HEK293 (cell line): Measurements from ENCODE around the gene PLEKHH2.

Experiments
- GFI1B ChIP-seq: fragments of 450-650 bp; formaldehyde crosslinking; IDR thresholded peaks from 2 replicates; pipeline ENCODE4 v1.5.1; 2016; ENCODE audit warnings: missing biosample characterization, missing genetic modification characterization
- IKZF3 ChIP-seq: fragments of 450-650 bp; IDR thresholded peaks from 2 replicates; pipeline ENCODE4 v1.5.0; 2018; ENCODE audit warnings: missing biosample characterization, mild to moderate bottlenecking, missing genetic modification characterization, moderate library complexity
- KLF10 ChIP-seq: fragments of 450-650 bp; IDR thresholded peaks from 2 replicates; pipeline ENCODE4 v1.5.1; 2018; ENCODE audit warnings: missing biosample characterization, mild to moderate bottlenecking, missing genetic modification characterization
- KLF9 ChIP-seq: fragments of 450-650 bp; formaldehyde crosslinking; IDR thresholded peaks from 2 replicates; pipeline ENCODE4 v1.5.1; 2016; ENCODE audit warnings: missing biosample characterization, missing genetic modification characterization, low read depth
- OVOL3 ChIP-seq: fragments of 450-650 bp; formaldehyde crosslinking; IDR thresholded peaks from 2 replicates; pipeline ENCODE4 v1.5.1; 2016; ENCODE audit warnings: missing biosample characterization, missing genetic modification characterization
- REPIN1 ChIP-seq: fragments of 450-650 bp; formaldehyde crosslinking; IDR thresholded peaks from 2 replicates; pipeline ENCODE4 v1.5.1; 2017; ENCODE audit warnings: missing biosample characterization, missing genetic modification characterization, low read depth
- SP2 ChIP-seq: fragments of 450-650 bp; formaldehyde crosslinking; IDR thresholded peaks from 2 replicates; pipeline ENCODE4 v1.5.1; 2016; ENCODE audit warnings: missing biosample characterization, missing genetic modification characterization
- TCF7L2 ChIP-seq: IDR thresholded peaks from 2 replicates; pipeline ENCODE4 v1.6.1; 2011; ENCODE audit warnings: low read depth, mild to moderate bottlenecking, inconsistent platforms, low read length, moderate library complexity, borderline replicate concordance
- YY2 ChIP-seq: fragments of 450-650 bp; formaldehyde crosslinking; IDR thresholded peaks from 2 replicates; pipeline ENCODE4 v1.5.1; 2016; ENCODE audit warnings: missing biosample characterization, missing genetic modification characterization
- ZBTB10 ChIP-seq: fragments of 450-650 bp; formaldehyde crosslinking; IDR thresholded peaks from 2 replicates; pipeline ENCODE4 v1.5.1; 2016; ENCODE audit warnings: missing biosample characterization, missing genetic modification characterization
- ZBTB11 ChIP-seq: fragments of 450-650 bp; formaldehyde crosslinking; conservative IDR thresholded peaks from 2 replicates; pipeline ENCODE4 v1.5.1; 2016; ENCODE audit warnings: low read depth, missing biosample characterization, missing genetic modification characterization
- ZBTB49 ChIP-seq: fragments of 450-650 bp; formaldehyde crosslinking; IDR thresholded peaks from 2 replicates; pipeline ENCODE4 v1.5.1; 2016; ENCODE audit warnings: missing biosample characterization, missing genetic modification characterization, low read depth
- ZEB2 ChIP-seq: fragments of 450-650 bp; formaldehyde crosslinking; IDR thresholded peaks from 2 replicates; pipeline ENCODE4 v1.5.1; 2016; ENCODE audit warnings: missing biosample characterization, missing genetic modification characterization
- ZNF184 ChIP-seq: fragments of 450-650 bp; IDR thresholded peaks from 2 replicates; pipeline ENCODE4 v1.5.1; 2018; ENCODE audit warnings: missing biosample characterization, mild to moderate bottlenecking, missing genetic modification characterization
- ZNF24 ChIP-seq: fragments of 450-650 bp; formaldehyde crosslinking; IDR thresholded peaks from 2 replicates; pipeline ENCODE4 v1.5.1; 2016; ENCODE audit warnings: missing biosample characterization, missing genetic modification characterization
- ZNF292 ChIP-seq: fragments of 450-650 bp; formaldehyde crosslinking; IDR thresholded peaks from 2 replicates; pipeline ENCODE4 v1.5.1; 2016; ENCODE audit warnings: low read depth, missing biosample characterization, missing genetic modification characterization, borderline replicate concordance
- ZNF335 ChIP-seq: fragments of 450-650 bp; formaldehyde crosslinking; conservative IDR thresholded peaks from 2 replicates; pipeline ENCODE4 v1.5.1; 2016; ENCODE audit warnings: missing biosample characterization, missing genetic modification characterization
- ZNF449 ChIP-seq: fragments of 450-650 bp; formaldehyde crosslinking; IDR thresholded peaks from 2 replicates; pipeline ENCODE4 v1.5.1; 2017; ENCODE audit warnings: missing biosample characterization, mild to moderate bottlenecking, missing genetic modification characterization, moderate library complexity
- ZNF488 ChIP-seq: fragments of 450-650 bp; formaldehyde crosslinking; IDR thresholded peaks from 2 replicates; pipeline ENCODE4 v1.5.1; 2016; ENCODE audit warnings: missing biosample characterization, missing genetic modification characterization
- ZNF501 ChIP-seq: fragments of 450-650 bp; formaldehyde crosslinking; IDR thresholded peaks from 2 replicates; pipeline ENCODE4 v1.5.1; 2016; ENCODE audit warnings: missing biosample characterization, missing genetic modification characterization
- ZNF510 ChIP-seq: fragments of 450-650 bp; formaldehyde crosslinking; IDR thresholded peaks from 2 replicates; pipeline ENCODE4 v1.5.1; 2018; ENCODE audit warnings: mild to moderate bottlenecking, missing genetic modification characterization, missing biosample characterization; ENCODE audit not compliant: insufficient replicate concordance
- ZNF600 ChIP-seq: fragments of 450-650 bp; formaldehyde crosslinking; IDR thresholded peaks from 2 replicates; pipeline ENCODE4 v1.5.1; 2016; ENCODE audit warnings: missing biosample characterization, missing genetic modification characterization
- ZNF664 ChIP-seq: fragments of 450-650 bp; formaldehyde crosslinking; IDR thresholded peaks from 2 replicates; pipeline ENCODE4 v1.5.1; 2016; ENCODE audit warnings: missing biosample characterization, missing genetic modification characterization
- ZNF747 ChIP-seq: fragments of 450-650 bp; formaldehyde crosslinking; IDR thresholded peaks from 2 replicates; pipeline ENCODE4 v1.5.1; 2016; ENCODE audit warnings: missing biosample characterization, missing genetic modification characterization
- ZNF777 ChIP-seq: fragments of 450-650 bp; formaldehyde crosslinking; IDR thresholded peaks from 2 replicates; pipeline ENCODE4 v1.5.1; 2017; ENCODE audit warnings: missing biosample characterization, missing genetic modification characterization, borderline replicate concordance
- ZNF791 ChIP-seq: fragments of 450-650 bp; formaldehyde crosslinking; IDR thresholded peaks from 2 replicates; pipeline ENCODE4 v1.5.1; 2016; ENCODE audit warnings: missing biosample characterization, missing genetic modification characterization
- ZSCAN23 ChIP-seq: fragments of 450-650 bp; formaldehyde crosslinking; IDR thresholded peaks from 2 replicates; pipeline ENCODE4 v1.5.1; 2016; ENCODE audit warnings: missing biosample characterization, missing genetic modification characterization
- ZSCAN30 ChIP-seq: fragments of 450-650 bp; IDR thresholded peaks from 2 replicates; pipeline ENCODE4 v1.5.1; 2018; ENCODE audit warnings: missing biosample characterization, mild to moderate bottlenecking, missing genetic modification characterization, moderate library complexity

Gene PLEKHH2

GRCh38 chr2:43637030-43637803 lies at the start of gene PLEKHH2 (continued):
- peak; percentile 91 for TF ChIP-seq ZNF600 (tag by site-specific recombination)
- no peak for TF ChIP-seq REPIN1 (tag by site-specific recombination)
- TF ChIP-seq GFI1B (tag by site-specific recombination), result no peak
- TF ChIP-seq ZNF501 (tag by site-specific recombination), result no peak; the same call in 1 of the 2 replicates
- peak; percentile 56; the same call in 1 of the 2 replicates for TF ChIP-seq KLF9 (tag by site-specific recombination)
- TF ChIP-seq ZBTB49 (tag by site-specific recombination), result no peak
- no peak for TF ChIP-seq ZNF24 (tag by site-specific recombination)
- TF ChIP-seq TCF7L2, result no peak
- peak; percentile 90 for TF ChIP-seq ZNF335 (tag by site-specific recombination)
- TF ChIP-seq YY2 (tag by site-specific recombination), result no peak
- TF ChIP-seq ZNF664, result no peak
- peak; percentile 18; the same call in 1 of the 2 replicates for TF ChIP-seq KLF10 (tag by site-specific recombination)
- TF ChIP-seq ZNF449 (tag by site-specific recombination), result peak; percentile 37; the same call in 1 of the 2 replicates
- TF ChIP-seq ZNF510, result no peak
- peak; percentile 16; the same call in 1 of the 2 replicates for TF ChIP-seq IKZF3 (tag by site-specific recombination)
- TF ChIP-seq ZNF791, result no peak
- no peak for TF ChIP-seq ZNF747
- no peak for TF ChIP-seq ZNF292 (tag by site-specific recombination)
- TF ChIP-seq SP2 (tag by site-specific recombination), result peak; percentile 84
- no peak for TF ChIP-seq ZSCAN30 (tag by site-specific recombination)
- no peak for TF ChIP-seq ZBTB11
- no peak for TF ChIP-seq OVOL3 (tag by site-specific recombination)
- TF ChIP-seq ZSCAN23, result no peak
- TF ChIP-seq ZBTB10 (tag by site-specific recombination), result peak; percentile 85
- TF ChIP-seq ZNF777 (tag by site-specific recombination), result peak; percentile 42; the same call in 1 of the 2 replicates
- TF ChIP-seq ZEB2 (tag by site-specific recombination), result peak; percentile 48; the same call in 1 of the 2 replicates
- TF ChIP-seq ZNF488 (tag by site-specific recombination), result no peak
- TF ChIP-seq ZNF184 (tag by site-specific recombination), result no peak
